DMS 273 (cell line): ENCODE data around the gene IRF3.
"Not testable (repeated sequence)": the region's sequence is repeated elsewhere in the genome, so short reads cannot be mapped to it uniquely, and the experiment has no call there.

ENCODE experiments used
- DNase-seq: peaks from one replicate; lab custom pipeline; 2025; ENCODE audit not compliant: unreplicated experiment; lab: John Stamatoyannopoulos, UW

IRF3 gene

DNA sequence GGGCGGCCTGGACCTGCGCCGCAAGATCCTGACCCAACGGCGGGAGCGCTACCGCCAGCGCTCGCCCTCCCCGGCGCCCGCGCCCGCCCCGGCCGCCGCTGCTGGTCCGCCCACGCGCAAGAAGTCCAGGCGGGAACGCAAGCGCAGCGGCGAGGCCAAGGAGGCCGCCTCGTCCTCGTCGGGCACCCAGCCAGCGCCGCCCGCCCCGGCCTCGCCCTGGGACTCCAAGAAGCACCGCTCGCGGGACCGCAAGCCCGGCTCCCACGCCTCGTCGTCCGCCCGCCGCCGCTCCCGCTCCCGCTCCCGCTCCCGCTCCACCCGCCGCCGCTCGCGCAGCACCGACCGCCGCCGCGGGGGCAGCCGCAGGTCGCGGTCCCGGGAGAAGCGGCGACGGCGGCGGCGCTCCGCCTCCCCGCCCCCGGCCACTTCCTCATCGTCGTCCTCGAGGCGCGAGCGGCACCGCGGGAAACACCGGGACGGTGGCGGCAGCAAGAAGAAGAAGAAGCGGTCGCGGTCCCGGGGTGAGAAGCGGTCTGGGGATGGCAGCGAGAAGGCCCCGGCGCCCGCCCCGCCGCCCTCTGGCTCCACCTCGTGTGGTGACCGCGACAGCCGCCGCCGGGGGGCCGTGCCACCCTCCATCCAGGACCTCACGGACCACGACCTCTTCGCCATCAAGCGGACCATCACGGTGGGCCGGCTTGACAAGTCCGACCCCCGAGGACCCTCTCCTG lies 13.7 kb downstream of the IRF3 start:
- no peak for DNase-seq

DNA sequence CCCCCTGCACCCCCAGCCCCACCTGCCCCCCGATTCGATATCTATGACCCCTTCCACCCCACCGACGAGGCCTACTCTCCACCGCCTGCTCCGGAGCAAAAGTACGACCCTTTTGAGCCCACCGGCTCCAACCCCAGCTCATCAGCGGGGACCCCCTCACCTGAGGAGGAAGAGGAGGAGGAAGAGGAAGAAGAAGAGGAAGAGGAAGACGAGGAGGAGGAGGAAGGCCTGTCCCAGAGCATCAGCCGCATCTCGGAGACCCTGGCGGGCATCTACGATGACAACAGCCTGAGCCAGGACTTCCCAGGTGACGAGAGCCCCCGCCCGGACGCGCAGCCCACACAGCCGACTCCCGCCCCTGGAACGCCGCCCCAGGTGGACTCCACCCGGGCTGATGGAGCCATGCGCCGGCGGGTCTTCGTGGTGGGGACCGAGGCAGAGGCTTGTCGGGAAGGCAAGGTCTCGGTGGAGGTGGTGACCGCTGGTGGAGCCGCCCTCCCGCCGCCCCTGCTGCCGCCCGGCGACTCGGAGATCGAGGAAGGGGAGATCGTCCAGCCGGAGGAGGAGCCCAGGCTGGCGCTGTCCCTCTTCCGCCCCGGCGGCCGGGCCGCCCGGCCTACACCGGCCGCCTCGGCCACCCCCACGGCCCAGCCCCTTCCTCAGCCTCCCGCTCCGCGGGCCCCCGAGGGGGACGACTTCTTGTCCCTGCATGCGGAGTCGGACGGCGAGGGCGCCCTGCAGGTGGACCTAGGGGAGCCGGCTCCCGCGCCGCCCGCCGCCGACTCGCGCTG lies 14.4 kb downstream of the IRF3 start:
- no peak for DNase-seq

DNA sequence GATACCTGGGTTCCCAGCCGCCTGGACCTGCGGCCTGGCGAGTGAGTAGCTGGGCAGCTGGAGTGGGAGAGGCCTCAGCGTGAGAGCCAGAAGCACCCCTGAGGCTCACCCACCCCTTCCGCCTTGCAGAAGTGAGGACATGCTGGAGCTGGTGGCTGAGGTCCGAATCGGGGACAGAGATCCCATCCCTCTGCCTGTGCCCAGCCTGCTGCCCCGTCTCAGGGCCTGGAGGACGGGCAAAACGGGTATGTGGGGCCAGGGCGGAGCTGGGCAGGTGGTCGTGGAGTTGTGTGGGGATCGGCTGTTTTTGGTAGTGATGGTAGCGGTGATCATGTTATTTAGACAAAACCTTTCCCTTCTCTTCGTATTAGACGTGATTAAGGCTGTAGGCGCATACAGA lies 19.1 kb downstream of the IRF3 start:
- no peak for DNase-seq

DNA sequence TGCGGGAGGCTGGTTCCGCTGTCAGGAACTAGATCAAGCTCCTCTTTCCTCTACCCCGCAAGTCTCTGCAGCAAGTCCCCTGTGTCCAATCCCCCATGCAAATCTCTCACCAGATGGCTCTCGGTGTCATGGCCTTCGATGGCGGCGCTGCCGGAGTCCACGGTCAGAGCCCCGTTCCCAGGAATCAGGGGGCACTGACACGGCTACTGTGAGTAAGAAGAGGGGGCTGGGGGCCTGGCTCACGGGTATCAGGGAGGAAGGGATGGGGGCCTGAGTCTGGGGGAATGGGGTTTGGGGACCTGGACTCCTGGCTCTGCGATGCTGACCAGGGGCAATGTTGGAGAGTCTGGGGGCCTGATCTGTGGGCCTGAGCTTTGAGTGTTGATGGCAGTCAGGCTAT lies 19.7 kb downstream of the IRF3 start:
- DNase-seq, result no peak

- DNase-seq, result no peak
Observed at GRCh38 chr19:49645592-49645991, 20.1 kb downstream of the IRF3 start.

DNA sequence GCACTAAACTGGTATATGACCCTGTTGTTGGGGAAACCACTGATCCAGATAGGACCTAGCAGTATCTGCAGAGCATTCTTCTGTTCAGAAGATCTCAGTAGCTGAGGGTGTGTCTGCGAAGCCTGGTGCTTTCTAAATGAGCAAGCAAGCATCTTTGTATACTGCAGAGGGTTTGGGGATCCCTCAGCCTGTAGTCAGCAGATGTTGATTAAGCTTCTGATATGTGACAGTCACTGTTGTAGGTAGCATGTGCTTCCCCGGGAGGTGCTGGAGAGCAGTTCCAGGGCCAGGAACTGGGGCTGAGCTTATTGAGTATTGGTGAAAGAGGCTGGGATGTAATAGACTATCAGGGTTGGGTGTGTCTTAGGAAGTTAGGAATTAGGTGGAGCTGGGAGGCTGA lies 22.2 kb downstream of the IRF3 start:
- no peak for DNase-seq

- DNase-seq, result peak; percentile 57
Observed at GRCh38 chr19:49642492-49643035, 23.1 kb downstream of the IRF3 start.

- peak; percentile 100 for DNase-seq
Observed at GRCh38 chr19:49641688-49642491, 23.8 kb downstream of the IRF3 start, which contains the start of gene SCAF1. Gene SCAF1 (plus strand): TSS chr19:49642209. CDS start chr19:49645027, 2,818 bp downstream.

GRCh38 chr19:49640113-49640898 lies 25.4 kb downstream of the IRF3 start, which contains the start of gene RRAS:
Gene RRAS (minus strand): TSS chr19:49640143. CDS start chr19:49640098, 45 bp downstream.
- DNase-seq, result peak; percentile 100

- no peak for DNase-seq
Observed at GRCh38 chr19:49639401-49640112, 26.1 kb downstream of the IRF3 start.

- DNase-seq, result peak; percentile 53
Observed at GRCh38 chr19:49637821-49638738, 27.6 kb downstream of the IRF3 start.

- no peak for DNase-seq
Observed at GRCh38 chr19:49636233-49636932, 29.3 kb downstream of the IRF3 start.

GRCh38 chr19:49635530-49636232 lies 30.0 kb downstream of the IRF3 start:
- DNase-seq, result peak; percentile 43

DNA sequence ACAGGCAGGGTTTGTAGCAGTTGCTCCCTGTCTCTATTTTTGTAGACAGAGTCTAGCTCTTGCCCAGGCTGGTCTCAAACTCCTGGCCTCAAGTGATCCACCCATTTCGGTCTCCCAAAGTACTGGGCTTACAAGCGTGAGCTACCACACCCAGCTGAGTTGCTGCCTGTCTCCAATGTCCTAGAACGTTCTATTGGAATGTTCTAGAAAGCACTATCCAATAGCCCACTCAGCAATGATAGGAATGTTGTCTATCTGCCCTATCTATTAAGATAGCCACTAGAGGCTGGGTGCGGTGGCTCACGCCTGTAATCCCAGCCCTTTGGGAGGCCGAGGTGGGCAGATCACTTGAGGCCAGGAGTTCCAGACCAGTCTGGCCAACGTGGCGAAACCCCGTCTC lies 32.4 kb downstream of the IRF3 start:
- DNase-seq, result not testable (repeated sequence)

GRCh38 chr19:49632576-49632975 lies 33.1 kb downstream of the IRF3 start:
- no peak for DNase-seq

GRCh38 chr19:49631610-49632192 lies 34.0 kb downstream of the IRF3 start:
- no peak for DNase-seq

DNA sequence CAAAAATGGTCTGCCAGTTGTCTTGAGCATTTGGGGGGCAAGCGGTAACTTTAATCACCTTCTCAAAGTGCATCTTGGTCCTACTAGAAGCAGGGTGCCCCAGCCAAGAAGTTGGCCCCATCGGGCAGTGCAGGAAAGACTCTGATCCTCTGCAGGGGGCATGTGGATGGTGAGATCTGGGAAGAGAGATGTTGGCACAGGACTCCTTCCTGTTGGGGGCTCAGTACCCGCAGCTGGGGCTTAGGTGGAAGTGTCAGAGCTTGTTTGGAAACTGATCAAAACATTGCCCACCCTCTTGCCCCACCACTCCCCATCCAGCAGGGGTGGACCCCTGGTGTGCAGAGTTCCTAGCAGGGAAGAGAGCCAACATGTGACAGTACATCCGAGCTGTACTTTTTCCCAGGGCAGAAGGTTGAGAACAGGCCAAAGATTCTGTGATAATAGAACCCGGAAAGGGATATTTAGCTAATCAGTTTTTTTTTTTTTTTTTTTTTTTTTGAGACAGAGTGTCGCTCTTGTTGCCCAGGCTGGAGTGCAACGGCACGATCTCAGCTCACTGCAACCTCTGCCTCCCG lies 34.6 kb downstream of the IRF3 start:
- DNase-seq, result peak; percentile 69
